Camera-type eye (tissue), 1 donor: ENCODE measurements around the gene METAP1D. TPM values are rescaled to one million over a fixed set of nuclear protein-coding genes. Genes with fewer than 3 reads are reported as not detected.

Source experiments
- total RNA-seq: library from RNA; depleted of rRNA; stranded (reverse); fragments of >200 nt; gene quantifications from one replicate; pipeline ENCODE4 v1.2.3, GENCODE V29; 2014

Gene METAP1D
- 23.1 TPM for total RNA-seq

GRCh38 chr2:171999604-172000469 lies at the start of gene METAP1D:
Gene METAP1D, plus strand, starts transcription at chr2:171999953. Its CDS starts 17 bp downstream, at chr2:171999970.

GRCh38 chr2:172085460-172086159 lies 85.9 kb downstream of the METAP1D start, which contains the start of gene DLX1:
Gene DLX1, plus strand, starts transcription at chr2:172085507. Its CDS starts 171 bp downstream, at chr2:172085678.

GRCh38 chr2:172102391-172103359 lies 102.9 kb downstream of the METAP1D start, which contains the start of gene DLX2:
Gene DLX2, minus strand, starts transcription at chr2:172102900. Its CDS starts 362 bp downstream, at chr2:172102538.

Other genes with a start within 250 kb of the METAP1D start
- 47.6 TPM for gene SLC25A12, start 105.7 kb upstream of the METAP1D start, total RNA-seq
- 63.2 TPM for gene HAT1, start 77.5 kb upstream of the METAP1D start, total RNA-seq
- 0.88 TPM for gene DLX1, start 85.6 kb downstream of the METAP1D start, total RNA-seq
- gene DLX2, start 102.9 kb downstream of the METAP1D start, total RNA-seq = 0.44 TPM